PFSK-1 (cell line): ENCODE data around the gene DNAH1.

Experiments used
- POLR2AphosphoS5 ChIP-seq: IDR thresholded peaks from 2 replicates; pipeline ENCODE4 v1.6.1; 2012; ENCODE audit warnings: low read depth, mild to moderate bottlenecking, control low read depth, low read length, moderate library complexity
- SIN3A ChIP-seq: IDR thresholded peaks from 2 replicates; pipeline ENCODE4 v1.6.1; 2012; ENCODE audit warnings: mild to moderate bottlenecking, low read length, moderate library complexity, borderline replicate concordance; ENCODE audit not compliant: insufficient read depth
- TAF1 ChIP-seq: IDR thresholded peaks from 2 replicates; pipeline ENCODE4 v1.6.1; 2012; ENCODE audit warnings: low read length, control low read depth, borderline replicate concordance; ENCODE audit not compliant: insufficient read depth
- TF ChIP-seq, protein P1 (sequence below), 2 experiments: IDR thresholded peaks; 2 replicates each; pipeline versions ENCODE4 v1.6.1 to v1.8.0; 2011 to 2012; ENCODE audit warnings: low read depth in 2 of 2, low read length in 2 of 2, control low read depth in 1 of 2, inconsistent platforms in 1 of 2, mild to moderate bottlenecking in 1 of 2, moderate library complexity in 1 of 2; ENCODE audit not compliant: insufficient read depth in 1 of 2

GRCh38 chr3:52443791-52444687 lies 127.9 kb downstream of the DNAH1 start:
- TF ChIP-seq POLR2AphosphoS5 (no peak), TAF1 (no peak), SIN3A (no peak)
- TF ChIP-seq, protein P1, sequence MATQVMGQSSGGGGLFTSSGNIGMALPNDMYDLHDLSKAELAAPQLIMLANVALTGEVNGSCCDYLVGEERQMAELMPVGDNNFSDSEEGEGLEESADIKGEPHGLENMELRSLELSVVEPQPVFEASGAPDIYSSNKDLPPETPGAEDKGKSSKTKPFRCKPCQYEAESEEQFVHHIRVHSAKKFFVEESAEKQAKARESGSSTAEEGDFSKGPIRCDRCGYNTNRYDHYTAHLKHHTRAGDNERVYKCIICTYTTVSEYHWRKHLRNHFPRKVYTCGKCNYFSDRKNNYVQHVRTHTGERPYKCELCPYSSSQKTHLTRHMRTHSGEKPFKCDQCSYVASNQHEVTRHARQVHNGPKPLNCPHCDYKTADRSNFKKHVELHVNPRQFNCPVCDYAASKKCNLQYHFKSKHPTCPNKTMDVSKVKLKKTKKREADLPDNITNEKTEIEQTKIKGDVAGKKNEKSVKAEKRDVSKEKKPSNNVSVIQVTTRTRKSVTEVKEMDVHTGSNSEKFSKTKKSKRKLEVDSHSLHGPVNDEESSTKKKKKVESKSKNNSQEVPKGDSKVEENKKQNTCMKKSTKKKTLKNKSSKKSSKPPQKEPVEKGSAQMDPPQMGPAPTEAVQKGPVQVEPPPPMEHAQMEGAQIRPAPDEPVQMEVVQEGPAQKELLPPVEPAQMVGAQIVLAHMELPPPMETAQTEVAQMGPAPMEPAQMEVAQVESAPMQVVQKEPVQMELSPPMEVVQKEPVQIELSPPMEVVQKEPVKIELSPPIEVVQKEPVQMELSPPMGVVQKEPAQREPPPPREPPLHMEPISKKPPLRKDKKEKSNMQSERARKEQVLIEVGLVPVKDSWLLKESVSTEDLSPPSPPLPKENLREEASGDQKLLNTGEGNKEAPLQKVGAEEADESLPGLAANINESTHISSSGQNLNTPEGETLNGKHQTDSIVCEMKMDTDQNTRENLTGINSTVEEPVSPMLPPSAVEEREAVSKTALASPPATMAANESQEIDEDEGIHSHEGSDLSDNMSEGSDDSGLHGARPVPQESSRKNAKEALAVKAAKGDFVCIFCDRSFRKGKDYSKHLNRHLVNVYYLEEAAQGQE (IDR thresholded peaks at IDR 0.05; ENCODE audit: insufficient read depth in 1 of 2, low read depth in 2 of 2, low read length in 2 of 2) = no peak
